Heart right ventricle (tissue), 16 donors: ENCODE measurements around the gene ZNF831. TPM values are rescaled to one million over a fixed set of nuclear protein-coding genes. Genes with fewer than 3 reads are reported as not detected.

ENCODE experiments used
- ATAC-seq, 8 donors: fragments of 200-7000 bp; cut with Tn5 transposase; one replicate each; pipeline ENCODE4 v1.9.1; 2020; ENCODE audit warnings: mild to moderate bottlenecking in 8 of 8, moderate library complexity in 8 of 8, moderate number of reproducible peaks in 1 of 8
- DNase-seq, 2 donors: peaks; one replicate each; pipeline ENCODE4 v3.0.0-alpha.2; 2020
- H3K27ac ChIP-seq, 10 donors: fragments of 200-600 bp; sonication (generic) in 2 of 10; one replicate each; pipeline versions ENCODE4 v1.5.0 to v1.8.0; 2020 to 2022; ENCODE audit warnings: mild to moderate bottlenecking in 3 of 10
- H3K27me3 ChIP-seq, 7 donors: fragments of 200-600 bp; one replicate each; pipeline ENCODE4 v1.8.0; 2021 to 2022; ENCODE audit warnings: mild to moderate bottlenecking in 2 of 7
- H3K36me3 ChIP-seq, 9 donors: fragments of 200-600 bp; sonication (generic) in 1 of 9; one replicate each; pipeline versions ENCODE4 v1.5.0 to v1.8.0; 2020 to 2022; ENCODE audit warnings: mild to moderate bottlenecking in 2 of 9
- H3K4me1 ChIP-seq, 9 donors: fragments of 200-600 bp; sonication (generic) in 1 of 9; one replicate each; pipeline versions ENCODE4 v1.5.0 to v1.8.0; 2020 to 2022; ENCODE audit warnings: mild to moderate bottlenecking in 4 of 9
- H3K4me3 ChIP-seq, 10 donors: fragments of 200-600 bp; sonication (generic) in 2 of 10; one replicate each; pipeline versions ENCODE4 v1.5.0 to v1.8.0; 2020 to 2022; ENCODE audit warnings: mild to moderate bottlenecking in 7 of 10, moderate library complexity in 2 of 10
- H3K9me3 ChIP-seq, 11 donors: fragments of 200-600 bp in 10 of 11; sonication (generic) in 2 of 11; one replicate each; pipeline versions ENCODE4 v1.5.0 to v1.8.0; 2013 to 2022; ENCODE audit warnings: mild to moderate bottlenecking in 2 of 11, control low read depth in 1 of 11, moderate library complexity in 1 of 11
- WGBS, 2 donors: extraction: QIAGEN DNeasy Blood & Tissue Kit; methylation state at CpG; one replicate each; pipeline ENCODE4 v1.1.7; 2013; ENCODE audit warnings: inconsistent platforms in 1 of 2; 5-methylcytosine and 5-hydroxymethylcytosine counted together
- intact Hi-C, 10 donors: fragments of 100-400 bp; cut with DNase I; formaldehyde crosslinking; loops; one replicate each; pipeline versions ENCODE4 v1.11.1 to v1.14.2; 2022
- polyA plus RNA-seq, 2 donors: library from polyadenylated mRNA; stranded (reverse); fragments of 200-250 nt; gene quantifications; one replicate each; pipeline ENCODE4 v1.2.3, GENCODE V29; 2013
- total RNA-seq, 10 donors: library from RNA; stranded (reverse); fragmentation: NEBNext Ultra II Directional in 3 of 10; extraction: Animal tissue kit (Norgen Biotek cat#: 25700) in 3 of 10; gene quantifications; one replicate each; pipeline versions ENCODE4 v1.2.1 to v1.2.4, GENCODE V29; 2021 to 2023
- TF ChIP-seq, protein P1 (sequence below), 9 donors: fragments of 200-600 bp; sonication (generic) in 2 of 9; IDR thresholded peaks; one replicate each; pipeline versions ENCODE4 v1.5.0 to v1.8.0; 2021 to 2022; ENCODE audit warnings: antibody characterized with exemption in 9 of 9, mild to moderate bottlenecking in 5 of 9, moderate library complexity in 1 of 9
- donor health status: Arrhythmogenic right ventricular cardiomyopathy.
- donor health status: ischemic (EF 13 %, LVEDD 7.1; RV severe dilation, severe dysfunction).
- donor health status: healthy with polysubstance abuse.
- donor health status: DM: no; HTN: yes; CAD: no.
- donor health status: DM: no; HTN: no; CAD: no.
- donor health status: ischemic (EF 25% LVEDD 6.9; RV normal size, moderate dysfunction).
- donor health status: ischemic (EF 25% LVEDD 5.7; RV mildly dilated, moderate dysfunction).
- donor health status: healthy.
- donor health status: DM: yes; HTN: yes; CAD: no.
- donor health status: Ischemic cardiomyopathy.
- donor health status: ischemic (EF 35%, LVEDD 5.7; RV mildly dilated, moderate dysfunction).
- donor health status: nonischemic (EF 11% LVEDD 7.7; RV severe dilation, severe dysfunction).
- donor health status: DM: yes; HTN: yes; CAD: no.
- donor health status: PGD.
- donor health status: ischemic (EF 29% LVEDD 5.4; RV normal size, mild dysfunction).
- donor health status: nonischemic (EF 23%, LVEDD 6.1; RV moderate dilation, normal function).

ZNF831 gene
- total and polyA plus RNA-seq, 12 donors, result 0.01 to 0.72 (median 0.11) TPM; not detected in 1

DNA sequence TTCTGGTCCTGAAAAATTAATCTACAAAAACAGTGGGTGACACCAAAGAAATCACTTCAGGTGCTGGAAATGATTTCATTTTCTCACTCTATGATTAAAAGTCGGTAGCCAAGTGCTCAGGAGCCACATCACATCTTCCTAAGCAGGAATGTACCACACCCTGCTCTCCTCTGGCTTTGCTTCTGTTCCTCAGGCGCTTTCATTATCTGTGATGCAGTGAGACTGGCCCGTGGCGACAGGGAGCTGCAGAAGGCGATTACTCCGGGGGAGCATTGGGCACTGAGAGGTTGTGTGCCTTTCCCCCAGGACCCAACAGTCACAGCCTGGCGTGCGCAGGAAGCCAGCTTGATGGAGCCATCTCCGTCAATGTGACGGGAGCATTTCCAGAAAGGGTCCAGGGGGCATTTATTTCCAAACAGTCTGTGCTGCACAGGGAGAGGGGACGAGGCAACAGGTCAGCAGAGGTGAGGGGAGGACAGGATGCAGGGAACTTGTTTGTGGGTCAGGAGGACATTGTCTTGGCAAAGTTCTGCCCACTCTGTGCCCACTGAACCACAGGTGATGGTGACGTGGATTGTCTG lies 5.6 kb upstream of the ZNF831 start:
- Histone ChIP-seq H3K9me3 (no peaks in the 10 kb centered on the region), H3K36me3 (no peaks in the 10 kb centered on the region), H3K27me3 (peaks cover 0 to 10% (median 5%) of the 10 kb centered on the region in 7 donors), H3K27ac (no peak overlapping the region), H3K4me3 (no peak overlapping the region), H3K4me1 (peaks cover 0 to 37% (median 7%) of the 10 kb centered on the region in 9 donors)
- no peak for DNase-seq
- TF ChIP-seq, protein P1, sequence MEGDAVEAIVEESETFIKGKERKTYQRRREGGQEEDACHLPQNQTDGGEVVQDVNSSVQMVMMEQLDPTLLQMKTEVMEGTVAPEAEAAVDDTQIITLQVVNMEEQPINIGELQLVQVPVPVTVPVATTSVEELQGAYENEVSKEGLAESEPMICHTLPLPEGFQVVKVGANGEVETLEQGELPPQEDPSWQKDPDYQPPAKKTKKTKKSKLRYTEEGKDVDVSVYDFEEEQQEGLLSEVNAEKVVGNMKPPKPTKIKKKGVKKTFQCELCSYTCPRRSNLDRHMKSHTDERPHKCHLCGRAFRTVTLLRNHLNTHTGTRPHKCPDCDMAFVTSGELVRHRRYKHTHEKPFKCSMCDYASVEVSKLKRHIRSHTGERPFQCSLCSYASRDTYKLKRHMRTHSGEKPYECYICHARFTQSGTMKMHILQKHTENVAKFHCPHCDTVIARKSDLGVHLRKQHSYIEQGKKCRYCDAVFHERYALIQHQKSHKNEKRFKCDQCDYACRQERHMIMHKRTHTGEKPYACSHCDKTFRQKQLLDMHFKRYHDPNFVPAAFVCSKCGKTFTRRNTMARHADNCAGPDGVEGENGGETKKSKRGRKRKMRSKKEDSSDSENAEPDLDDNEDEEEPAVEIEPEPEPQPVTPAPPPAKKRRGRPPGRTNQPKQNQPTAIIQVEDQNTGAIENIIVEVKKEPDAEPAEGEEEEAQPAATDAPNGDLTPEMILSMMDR (IDR thresholded peaks at IDR 0.05), result no peak
- intact Hi-C loops, result no loop called here
- 52 to 58% methylated on average over 12 of the region's 12 CpGs for WGBS, 2 donors
- peak in 1 of 8 donors; percentile 21 for ATAC-seq

DNA sequence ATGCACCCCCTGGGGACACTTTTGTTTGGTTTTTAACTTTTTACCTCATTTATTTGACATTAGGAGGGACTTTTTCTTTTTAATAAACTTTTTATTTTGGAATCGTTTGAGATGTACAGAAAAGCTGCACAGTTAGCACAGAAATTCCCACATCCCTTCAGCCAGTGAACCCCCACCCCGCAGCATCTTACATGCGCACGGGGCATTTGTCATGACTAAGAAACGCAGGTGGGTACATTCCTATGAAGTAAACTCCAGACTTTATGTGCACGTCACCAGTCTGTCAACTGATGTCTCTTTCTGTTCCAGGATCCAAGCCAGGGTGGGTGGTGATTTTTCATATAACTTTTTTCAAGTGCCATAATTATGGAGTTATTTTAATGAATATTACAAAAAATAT lies 4.9 kb upstream of the ZNF831 start:
- peaks cover 0 to 31% (median 1%) of the 10 kb centered on the region in 9 donors for H3K4me1 ChIP-seq
- no peaks in the 10 kb centered on the region for H3K9me3 ChIP-seq
- H3K27ac ChIP-seq, result peak overlapping the region in 1 of 10 donors; percentile 49
- TF ChIP-seq, protein P1 (IDR thresholded peaks at IDR 0.05), result no peak
- H3K36me3 ChIP-seq, result no peaks in the 10 kb centered on the region
- H3K4me3 ChIP-seq, result no peak overlapping the region
- 90 to 92% methylated on average over 6 of the region's 6 CpGs for WGBS, 2 donors
- DNase-seq (no peak), ATAC-seq (no peak)
- H3K27me3 ChIP-seq, result peaks cover 0 to 10% (median 5%) of the 10 kb centered on the region in 7 donors
- intact Hi-C loops, result no loop called here

DNA sequence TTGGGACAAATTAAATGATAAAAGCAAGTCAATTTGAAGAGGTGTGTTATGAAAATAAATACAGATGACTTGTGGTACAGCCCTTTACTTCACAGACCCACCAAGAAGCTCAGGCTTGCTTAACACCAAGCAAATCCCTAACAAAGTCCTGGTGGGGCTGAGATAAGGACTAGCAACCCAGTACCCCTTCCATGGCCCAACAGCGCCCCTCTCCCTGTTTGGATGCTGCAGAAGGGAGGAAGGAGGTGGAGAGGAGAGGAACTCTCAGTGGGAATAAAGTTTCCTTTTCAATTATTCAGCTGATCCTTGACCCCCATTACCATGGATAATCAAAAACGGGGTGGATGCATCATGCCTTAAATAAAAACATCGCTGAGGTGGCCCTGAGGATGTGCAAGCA lies 4.5 kb upstream of the ZNF831 start:
- no peaks in the 10 kb centered on the region for H3K9me3 ChIP-seq
- DNase-seq, result no peak
- peaks cover 0 to 10% (median 5%) of the 10 kb centered on the region in 7 donors for H3K27me3 ChIP-seq
- H3K4me3 ChIP-seq, result no peak overlapping the region
- 65 to 69% methylated on average over 3 of the region's 3 CpGs for WGBS, 2 donors
- intact Hi-C loops, result no loop called here
- H3K36me3 ChIP-seq, result no peaks in the 10 kb centered on the region
- peak overlapping the region in 1 of 10 donors; percentile 49 for H3K27ac ChIP-seq
- no peak for ATAC-seq
- peaks cover 0 to 27% (median 0%) of the 10 kb centered on the region in 9 donors for H3K4me1 ChIP-seq
- TF ChIP-seq, protein P1 (IDR thresholded peaks at IDR 0.05), result no peak

DNA sequence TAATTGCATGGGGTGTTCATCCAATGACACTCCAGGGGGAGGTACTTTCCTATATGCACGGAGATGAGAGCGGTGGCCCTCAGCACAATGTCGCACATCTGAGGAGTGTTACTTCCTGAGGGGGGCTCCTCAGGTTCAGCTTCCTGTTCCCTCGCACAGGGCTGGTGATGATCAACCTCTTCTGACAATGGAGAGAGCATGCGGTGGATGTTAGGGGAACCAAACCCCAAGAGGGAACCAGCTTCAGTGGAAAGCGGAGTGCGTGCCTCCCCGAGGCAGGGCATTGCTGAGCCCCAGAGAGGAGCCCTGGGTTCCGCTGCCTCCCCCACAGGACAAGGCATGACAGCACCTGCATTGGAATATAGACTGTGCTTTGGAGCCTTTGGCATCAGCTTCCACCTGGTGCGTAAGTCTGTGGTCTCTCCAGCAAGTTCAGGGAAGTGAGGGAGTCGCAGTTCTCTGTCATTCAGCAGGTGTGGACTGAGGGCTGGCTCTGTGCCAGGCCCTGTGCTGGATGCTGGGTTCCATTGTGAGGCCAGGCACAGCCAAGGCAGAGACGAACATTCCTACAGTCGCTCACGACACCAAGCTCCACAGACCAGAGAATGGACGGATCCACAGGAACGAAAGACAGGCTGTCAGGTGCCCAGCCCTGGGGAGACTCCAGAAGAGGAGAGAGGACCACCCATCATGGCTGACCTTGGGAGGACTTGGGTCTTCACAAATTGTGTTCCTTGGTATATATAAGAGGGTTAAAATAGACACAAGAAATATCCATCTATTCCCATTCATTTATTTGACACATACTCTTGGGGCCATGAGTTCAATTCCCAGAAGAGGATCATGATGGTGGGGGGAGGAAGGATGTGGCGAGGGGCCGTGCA lies 3.9 kb upstream of the ZNF831 start:
- DNase-seq, result no peak
- intact Hi-C loops, result no loop called here
- Histone ChIP-seq H3K4me1 (peaks cover 0 to 21% (median 0%) of the 10 kb centered on the region in 9 donors), H3K9me3 (no peaks in the 10 kb centered on the region), H3K27ac (peak overlapping the region in 1 of 10 donors; percentile 83), H3K4me3 (peak overlapping the region in 1 of 10 donors; percentile 42), H3K36me3 (no peaks in the 10 kb centered on the region), H3K27me3 (peaks cover 0 to 10% (median 5%) of the 10 kb centered on the region in 7 donors)
- 69% methylated on average over 18 of the region's 18 CpGs for WGBS, 2 donors
- peak in 2 of 8 donors; percentile 22 to 49 for ATAC-seq
- TF ChIP-seq, protein P1 (IDR thresholded peaks at IDR 0.05), result no peak
